NCI-H748 (cell line): ENCODE results near the gene LIMS1.
"Not testable (repeated sequence)": the region's sequence is repeated elsewhere in the genome, so short reads cannot be mapped to it uniquely, and the experiment has no call there.

Experiments
- DNase-seq: peaks from one replicate; lab custom pipeline; 2025; ENCODE audit not compliant: unreplicated experiment; lab: John Stamatoyannopoulos, UW

Gene LIMS1

GRCh38 chr2:108632332-108633160 is 98.3 kb downstream of the LIMS1 start:
- DNase-seq = peak; percentile 90

- peak; percentile 45 for DNase-seq
These were observed 99.1 kb downstream of the LIMS1 start for GRCh38 chr2:108633409-108633808.

DNA sequence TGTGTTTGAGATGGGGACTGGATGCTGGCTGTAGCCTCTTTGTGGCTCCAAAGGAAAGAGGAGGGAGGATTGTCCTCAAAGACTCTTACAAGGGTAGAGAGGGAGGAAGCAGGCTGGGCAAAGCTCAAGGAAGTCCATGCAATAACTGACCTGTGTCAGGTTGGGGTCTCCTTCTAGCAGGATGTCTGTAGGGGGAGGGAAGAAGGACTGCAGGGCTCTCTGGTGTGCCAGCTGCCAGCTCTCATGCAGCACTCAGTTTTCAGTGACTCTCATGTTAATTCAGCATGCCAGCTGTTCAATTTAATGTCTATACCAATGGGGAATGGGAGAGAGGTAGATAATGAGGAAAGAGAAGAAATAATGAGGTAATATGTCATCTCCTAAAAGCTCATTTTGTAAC is 99.7 kb downstream of the LIMS1 start:
- DNase-seq = peak; percentile 78

- DNase-seq = peak; percentile 39
These were observed 100.4 kb downstream of the LIMS1 start for GRCh38 chr2:108634576-108635160.

DNA sequence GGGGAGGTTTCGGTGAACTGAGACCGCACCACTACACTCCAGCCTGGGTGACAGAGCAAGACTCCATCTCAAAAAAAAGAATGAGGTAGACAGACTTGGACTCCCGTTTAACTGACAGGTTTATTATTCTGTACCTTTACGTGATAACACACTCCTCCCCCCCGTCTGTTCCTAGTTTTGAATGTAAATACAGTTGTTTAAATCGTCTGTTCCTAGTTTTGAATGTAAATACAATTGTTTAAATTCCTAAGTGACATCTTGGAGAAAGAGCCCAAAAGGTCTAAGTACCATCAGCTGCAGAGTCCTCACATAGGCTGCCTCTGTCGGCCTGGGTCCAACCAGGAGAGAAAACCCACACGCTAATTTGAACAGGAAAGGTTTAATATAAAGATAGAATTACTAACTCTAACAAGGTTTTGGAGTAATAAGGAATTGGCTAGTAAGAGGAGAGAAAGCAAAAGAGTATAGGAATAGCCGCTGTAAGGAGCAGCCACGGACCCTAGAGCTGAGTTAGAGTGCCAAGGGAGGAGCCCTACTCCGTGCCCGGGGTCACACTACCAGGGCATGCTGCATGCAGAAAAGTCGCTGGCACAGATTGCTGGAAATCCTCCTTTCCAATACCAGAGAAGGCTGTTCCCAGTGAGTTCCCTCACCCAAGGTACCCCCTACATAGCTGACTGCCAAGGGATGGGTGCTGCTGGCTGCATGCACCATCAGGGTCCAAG is 101.5 kb downstream of the LIMS1 start:
- DNase-seq = no peak

DNA sequence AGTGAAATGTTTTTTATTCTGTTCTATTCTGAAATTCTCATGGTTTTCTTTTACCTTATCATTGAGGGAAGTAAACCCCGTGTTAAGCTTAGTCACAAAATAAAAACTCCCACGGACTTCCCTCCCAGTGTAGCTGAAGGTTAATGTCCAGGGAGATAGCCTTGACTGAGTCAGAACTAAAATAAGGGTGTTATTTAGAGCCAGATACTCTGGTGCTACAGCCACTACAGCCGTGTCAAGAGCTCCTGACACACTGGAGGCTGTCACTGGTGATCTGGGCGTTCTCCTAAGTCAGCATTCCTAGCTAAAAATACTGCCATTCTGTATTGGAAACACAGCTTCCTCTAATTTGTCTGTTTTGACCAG is 103.0 kb downstream of the LIMS1 start:
- no peak for DNase-seq

DNA sequence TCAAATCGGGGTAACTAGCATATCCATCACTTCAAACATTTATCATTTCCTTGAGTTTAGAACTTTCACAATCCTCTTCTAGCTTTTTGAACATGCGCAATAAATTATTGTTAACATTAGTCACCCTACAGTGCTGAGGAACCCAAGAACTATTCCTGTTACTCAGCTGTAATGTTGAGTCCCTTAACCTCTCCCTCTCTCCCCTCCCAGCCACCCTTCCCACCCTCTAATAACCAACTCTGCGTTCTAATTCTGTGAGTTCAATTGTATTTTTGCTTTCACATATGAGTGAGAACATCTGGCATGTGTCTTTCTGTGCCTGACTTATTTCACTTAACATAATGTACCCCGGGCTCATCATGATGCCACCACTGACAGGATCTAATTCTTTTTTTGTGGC is 106.5 kb downstream of the LIMS1 start:
- DNase-seq = no peak

- DNase-seq = no peak
These were observed 107.5 kb downstream of the LIMS1 start for GRCh38 chr2:108641756-108642155.

DNA sequence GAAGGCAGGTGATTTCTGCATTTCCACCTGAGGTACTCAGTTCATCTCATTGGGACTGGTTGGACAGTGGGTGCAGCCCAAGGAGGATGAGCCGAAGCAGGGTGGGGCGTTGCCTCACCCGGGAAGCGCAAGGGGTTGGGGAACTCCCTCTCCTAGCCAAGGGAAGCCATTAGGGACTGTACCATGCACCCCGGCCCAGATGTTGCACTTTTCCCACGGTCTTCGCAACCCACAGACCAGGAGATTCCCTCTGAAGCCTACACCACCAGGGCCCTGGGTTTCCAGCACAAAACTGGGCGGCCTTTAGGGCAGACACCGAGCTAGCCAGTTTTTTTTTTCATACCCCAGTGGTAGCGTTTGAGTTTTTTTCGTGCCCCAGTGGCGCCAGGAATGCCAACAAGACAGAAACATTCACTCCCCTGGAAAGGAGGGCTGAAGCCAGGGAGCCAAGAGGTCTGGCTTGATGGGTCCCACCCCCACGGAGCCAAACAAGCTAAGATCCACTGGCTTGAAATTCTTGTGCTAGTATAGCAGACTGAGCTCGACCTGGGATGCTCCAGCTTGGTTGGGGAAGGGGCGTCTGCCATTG is 109.1 kb downstream of the LIMS1 start:
- DNase-seq = no peak

GRCh38 chr2:108643862-108644261 is 109.6 kb downstream of the LIMS1 start:
- not testable (repeated sequence) for DNase-seq

DNA sequence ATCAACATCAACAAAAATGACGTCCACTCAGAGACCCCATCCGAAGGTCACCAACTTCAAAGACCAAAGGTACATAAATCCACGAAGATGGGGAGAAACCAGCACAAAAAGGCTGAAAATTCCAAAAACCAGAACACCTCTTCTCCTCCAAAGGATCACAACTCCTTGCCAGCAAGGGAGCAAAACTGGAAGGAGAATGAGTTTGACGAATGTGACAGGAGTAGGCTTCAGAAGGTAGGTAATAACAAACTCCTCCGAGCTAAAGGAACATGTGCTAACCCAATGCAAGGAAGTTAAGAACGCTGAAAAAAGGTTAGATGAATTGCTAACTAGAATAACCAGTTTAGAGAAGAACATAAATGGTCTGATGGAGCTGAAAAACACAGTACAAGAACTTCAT is 110.2 kb downstream of the LIMS1 start:
- not testable (repeated sequence) for DNase-seq

- DNase-seq = not testable (repeated sequence)
These were observed 114.5 kb downstream of the LIMS1 start for GRCh38 chr2:108648796-108649195.

DNA sequence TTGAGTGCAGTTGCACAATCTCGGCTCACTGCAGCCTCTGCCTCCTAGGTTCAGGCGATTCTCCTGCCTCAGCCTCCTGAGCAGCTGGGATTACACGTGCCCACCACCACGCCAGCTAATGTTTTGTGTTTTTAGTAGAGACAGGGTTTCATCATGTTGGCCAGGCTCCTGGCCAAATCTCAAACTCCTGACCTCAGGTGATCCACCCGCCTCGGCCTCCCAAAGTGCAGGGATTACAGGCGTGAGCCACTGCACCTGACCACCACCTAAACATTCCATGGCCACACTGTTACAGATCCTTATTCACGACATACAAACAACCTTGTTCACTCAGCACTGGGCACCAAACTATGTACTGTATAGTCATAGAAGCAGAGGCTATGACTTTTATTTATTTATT is 116.2 kb downstream of the LIMS1 start:
- not testable (repeated sequence) for DNase-seq

- not testable (repeated sequence) for DNase-seq
These were observed 117.2 kb downstream of the LIMS1 start for GRCh38 chr2:108651468-108651867.

DNA sequence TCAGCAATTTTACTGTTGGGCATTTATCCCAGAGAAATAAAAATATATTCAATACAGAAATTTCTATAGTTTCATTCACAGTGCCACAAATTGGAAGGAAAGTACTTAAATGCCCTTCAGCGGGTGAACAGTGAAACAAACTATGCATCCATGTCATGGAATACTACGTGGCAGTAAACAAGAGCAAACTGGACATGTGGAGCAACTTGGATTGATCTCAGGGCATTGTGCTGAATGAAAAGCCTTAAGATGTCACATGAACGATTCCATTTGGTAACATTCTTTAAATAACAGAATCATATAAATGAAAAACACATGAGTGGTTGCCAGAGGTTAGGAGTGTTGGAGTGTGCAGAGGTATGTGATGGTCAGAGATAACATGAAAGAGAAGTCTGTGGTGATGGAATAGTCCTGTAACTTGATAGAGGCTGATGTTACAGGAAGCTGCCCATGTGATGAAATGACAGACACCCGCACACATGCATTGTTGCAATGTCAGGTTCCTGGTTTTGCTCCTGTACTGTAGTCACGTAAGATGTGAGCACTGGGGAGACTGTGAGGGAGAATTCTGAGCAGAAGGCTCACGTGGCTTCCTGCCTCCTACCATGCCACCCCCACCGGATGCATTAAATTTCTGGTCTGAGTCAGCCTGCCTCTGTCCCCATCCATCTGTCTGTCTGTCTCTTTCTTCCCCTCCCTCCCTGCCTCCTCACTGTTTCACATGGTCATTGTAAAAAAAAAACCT is 118.1 kb downstream of the LIMS1 start:
- not testable (repeated sequence) for DNase-seq

DNA sequence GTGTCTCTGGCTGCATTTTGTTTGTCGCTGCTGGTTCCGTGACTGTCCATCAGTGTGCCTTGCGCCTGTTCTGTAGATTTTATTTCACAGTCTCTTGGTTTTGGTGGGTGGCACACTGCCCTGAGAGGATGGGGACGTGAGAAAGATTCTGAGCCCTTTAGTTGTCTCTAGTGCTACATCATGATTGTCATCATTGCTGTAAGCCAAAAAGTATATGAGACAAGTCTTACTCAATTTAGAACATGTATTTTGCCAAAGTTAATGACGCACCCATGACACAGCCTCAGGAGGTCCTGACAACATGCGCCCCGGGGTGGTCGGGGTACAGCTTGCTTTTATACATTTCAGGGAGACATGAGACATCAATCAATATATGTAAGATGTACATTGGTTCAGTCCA is 119.2 kb downstream of the LIMS1 start:
- DNase-seq = not testable (repeated sequence)

DNA sequence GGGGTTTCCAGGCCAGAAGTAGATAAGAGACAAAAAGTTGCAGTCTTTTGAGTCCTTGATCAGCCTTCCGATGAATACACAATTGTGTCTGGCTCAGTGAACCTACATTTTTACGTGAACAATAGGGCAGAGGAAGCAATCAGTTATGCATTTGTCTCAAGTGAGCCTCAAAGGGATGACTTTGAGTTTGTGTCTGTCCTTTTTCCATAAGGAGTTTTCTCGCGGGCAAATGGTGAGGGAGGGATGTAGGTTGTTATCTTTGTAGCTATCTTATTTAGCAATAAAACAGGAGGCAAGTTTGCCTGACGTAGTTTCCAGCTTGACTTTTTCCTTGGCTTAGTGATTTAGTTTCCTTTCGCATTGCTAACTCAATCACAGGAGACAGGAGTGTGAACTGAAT is 119.6 kb downstream of the LIMS1 start:
- not testable (repeated sequence) for DNase-seq

DNA sequence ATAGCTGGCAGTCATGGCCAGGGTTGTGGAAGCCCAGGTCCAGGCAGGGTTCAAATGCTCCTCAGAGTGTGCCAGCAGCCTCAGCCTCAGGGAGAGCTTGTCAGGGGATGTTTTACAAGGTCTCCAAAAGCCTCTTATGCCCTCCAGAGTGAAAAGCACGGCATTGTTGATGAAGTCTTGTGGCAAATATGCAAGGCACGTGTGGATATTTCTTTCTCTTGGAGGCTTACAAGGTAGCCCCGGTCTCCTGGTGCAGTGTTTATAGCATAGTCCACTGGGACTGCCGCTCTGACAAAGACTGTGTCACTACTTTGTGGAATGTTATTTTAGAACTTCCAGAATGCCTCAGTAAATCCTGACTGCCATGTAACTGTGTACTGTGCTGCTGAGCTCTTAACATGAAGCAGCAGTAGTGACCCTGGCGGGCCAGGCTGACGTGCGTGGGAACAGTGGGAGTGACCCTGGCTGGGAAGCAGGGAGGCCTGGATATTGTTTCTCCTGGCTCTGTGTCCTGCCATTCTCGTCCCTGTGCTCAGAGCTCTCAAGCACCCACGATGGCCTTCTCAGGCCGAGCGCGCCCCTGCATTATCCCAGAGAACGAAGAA is 120.4 kb downstream of the LIMS1 start:
- not testable (repeated sequence) for DNase-seq

- not testable (repeated sequence) for DNase-seq
These were observed 121.0 kb downstream of the LIMS1 start for GRCh38 chr2:108655270-108655669.

DNA sequence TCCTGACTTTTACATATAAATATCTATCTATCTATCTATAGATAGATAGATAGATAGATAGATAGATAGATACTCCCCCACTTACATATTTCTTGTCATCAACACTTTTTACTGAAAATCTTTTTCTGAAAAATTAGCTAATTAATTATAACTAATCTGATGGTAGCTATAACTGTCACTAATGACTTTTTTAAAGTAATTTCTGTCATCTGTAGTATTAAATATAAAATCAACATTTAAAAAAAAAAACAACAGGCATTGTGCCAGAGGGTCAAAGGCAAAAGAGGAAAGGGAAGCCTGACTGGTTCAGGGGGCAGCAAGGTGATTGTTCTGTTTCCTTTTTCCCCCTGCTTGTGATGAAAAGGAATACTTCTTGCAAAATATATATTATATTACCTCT is 122.0 kb downstream of the LIMS1 start:
- not testable (repeated sequence) for DNase-seq
